ENCODE measurements around the gene TMLHE. TPM values are rescaled to one million over a fixed set of nuclear protein-coding genes. Genes with fewer than 3 reads are reported as not detected.
"Not testable (repeated sequence)": the region's sequence is repeated elsewhere in the genome, so short reads cannot be mapped to it uniquely, and the experiment has no call there.

The TMLHE gene, protein sequence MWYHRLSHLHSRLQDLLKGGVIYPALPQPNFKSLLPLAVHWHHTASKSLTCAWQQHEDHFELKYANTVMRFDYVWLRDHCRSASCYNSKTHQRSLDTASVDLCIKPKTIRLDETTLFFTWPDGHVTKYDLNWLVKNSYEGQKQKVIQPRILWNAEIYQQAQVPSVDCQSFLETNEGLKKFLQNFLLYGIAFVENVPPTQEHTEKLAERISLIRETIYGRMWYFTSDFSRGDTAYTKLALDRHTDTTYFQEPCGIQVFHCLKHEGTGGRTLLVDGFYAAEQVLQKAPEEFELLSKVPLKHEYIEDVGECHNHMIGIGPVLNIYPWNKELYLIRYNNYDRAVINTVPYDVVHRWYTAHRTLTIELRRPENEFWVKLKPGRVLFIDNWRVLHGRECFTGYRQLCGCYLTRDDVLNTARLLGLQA
- 10 to 100 TPM; 11.1 to 11.9 TPM for total RNA-seq

DNA sequence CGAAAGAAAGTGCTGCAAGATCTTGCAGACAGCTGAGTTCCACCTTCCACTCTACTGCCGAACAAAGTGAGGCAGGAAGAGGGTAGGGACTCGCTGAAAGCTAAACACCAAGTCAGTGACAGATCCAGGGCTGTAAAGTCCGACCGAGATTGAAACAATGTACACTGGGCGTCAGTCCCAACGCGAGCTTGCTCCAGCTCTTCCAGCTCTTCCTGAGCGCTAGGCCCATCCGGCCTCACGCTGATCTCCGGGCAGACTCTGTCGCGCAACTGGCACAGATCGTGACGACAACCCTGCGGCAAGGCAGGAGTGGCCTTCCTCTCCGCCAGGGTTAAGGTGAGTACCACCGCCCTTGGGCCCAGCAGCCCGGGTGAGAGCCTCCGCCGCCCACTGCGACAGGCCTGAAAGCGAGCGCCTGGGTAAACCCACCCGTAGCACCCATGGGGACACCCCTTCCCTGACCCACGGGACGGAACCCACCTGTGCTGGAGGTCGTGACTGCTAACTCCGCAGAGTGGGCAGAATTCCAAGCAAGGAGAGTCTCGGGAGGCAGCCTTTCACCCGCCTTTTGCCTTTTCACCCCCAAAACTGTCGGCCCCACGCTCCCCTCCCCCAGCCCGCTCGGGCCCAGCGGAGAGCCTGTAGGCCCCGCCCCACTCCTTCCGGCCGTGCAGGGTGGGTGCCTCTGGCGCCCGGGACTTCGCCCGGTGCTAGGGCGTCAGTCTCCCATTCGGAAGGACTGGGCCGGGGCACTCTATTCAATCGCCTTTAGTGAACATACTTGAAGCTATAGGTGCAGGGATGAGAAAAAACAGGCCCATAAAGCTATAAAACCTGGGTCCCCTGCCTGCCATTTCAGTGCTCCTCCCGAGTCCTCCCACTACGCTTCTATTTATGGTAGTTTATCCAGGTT is at the start of gene TMLHE, which contains the start of gene SPRY3:
Gene TMLHE, minus strand, starts transcription at position 641 of the 913 bp plus-strand sequence. CDS start 67,676 bp downstream, outside the sequence.
Gene SPRY3, plus strand, starts transcription at position 275 of the 913 bp plus-strand sequence.
- Mint-ChIP-seq H3K27ac (peak within 1 kb of the TSS; percentile 96), H3K36me3 (ENCODE audit: low read depth) (peaks cover 7% of the 10 kb centered on the region), H3K4me1 (ENCODE audit: low read depth) (peaks cover 26% of the 10 kb centered on the region), H3K4me3 (peak within 1 kb of the TSS; percentile 87), H3K9me3 (peaks cover 2% of the 10 kb centered on the region), H3K27me3 (no peaks in the 10 kb centered on the region)
- DNase-seq = peak; percentile 71
- ATAC-seq = peak; percentile 98
- intact Hi-C loops (cut with micrococcal nuclease) = no loop called here
- TF ChIP-seq, protein P1, sequence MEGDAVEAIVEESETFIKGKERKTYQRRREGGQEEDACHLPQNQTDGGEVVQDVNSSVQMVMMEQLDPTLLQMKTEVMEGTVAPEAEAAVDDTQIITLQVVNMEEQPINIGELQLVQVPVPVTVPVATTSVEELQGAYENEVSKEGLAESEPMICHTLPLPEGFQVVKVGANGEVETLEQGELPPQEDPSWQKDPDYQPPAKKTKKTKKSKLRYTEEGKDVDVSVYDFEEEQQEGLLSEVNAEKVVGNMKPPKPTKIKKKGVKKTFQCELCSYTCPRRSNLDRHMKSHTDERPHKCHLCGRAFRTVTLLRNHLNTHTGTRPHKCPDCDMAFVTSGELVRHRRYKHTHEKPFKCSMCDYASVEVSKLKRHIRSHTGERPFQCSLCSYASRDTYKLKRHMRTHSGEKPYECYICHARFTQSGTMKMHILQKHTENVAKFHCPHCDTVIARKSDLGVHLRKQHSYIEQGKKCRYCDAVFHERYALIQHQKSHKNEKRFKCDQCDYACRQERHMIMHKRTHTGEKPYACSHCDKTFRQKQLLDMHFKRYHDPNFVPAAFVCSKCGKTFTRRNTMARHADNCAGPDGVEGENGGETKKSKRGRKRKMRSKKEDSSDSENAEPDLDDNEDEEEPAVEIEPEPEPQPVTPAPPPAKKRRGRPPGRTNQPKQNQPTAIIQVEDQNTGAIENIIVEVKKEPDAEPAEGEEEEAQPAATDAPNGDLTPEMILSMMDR (IDR thresholded peaks at IDR 0.05) = no peak
- ChIA-PET POLR2A (interaction anchor here (0.6 to 0.7 kb wide), 2 partner anchors 396 to 625 kb away, joined by 3 read pairs; no protein-coding TSS in a partner anchor), CTCF (interaction anchor here (0.9 to 1.1 kb wide), 2 partner anchors 20 to 397 kb away, joined by 3 to 4 read pairs; no protein-coding TSS in a partner anchor)

DNA sequence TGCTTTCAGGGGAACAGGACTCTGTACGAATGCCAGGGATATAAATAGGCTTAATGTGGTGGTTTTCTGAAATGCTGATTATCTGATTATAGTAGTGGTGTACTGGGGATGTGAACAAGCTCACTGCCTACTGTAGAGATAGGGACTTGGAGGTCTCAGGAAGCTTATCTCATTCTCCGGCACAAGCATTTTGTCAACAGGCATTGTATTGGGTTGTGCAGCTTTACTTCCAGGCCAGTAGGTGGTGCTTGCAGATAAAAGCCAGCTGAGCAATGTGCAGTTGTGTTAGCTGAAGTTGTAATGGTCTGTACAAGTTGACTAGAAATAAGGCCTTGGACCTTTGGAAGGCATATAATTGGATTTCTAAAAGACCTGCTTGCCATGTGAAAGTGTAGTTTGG is 49.5 kb upstream of the TMLHE start:
- no peaks in the 10 kb centered on the region for H3K36me3 Mint-ChIP-seq (ENCODE audit: low read depth)
- H3K4me1 Mint-ChIP-seq (ENCODE audit: low read depth) = no peaks in the 10 kb centered on the region
- H3K9me3 Mint-ChIP-seq = peaks cover 10% of the 10 kb centered on the region
- ATAC-seq (no peak), DNase-seq (no peak)
- ChIA-PET POLR2A (no interaction called here), CTCF (no interaction called here)
- H3K27ac Mint-ChIP-seq = no peak overlapping the region
- TF ChIP-seq, protein P1 (IDR thresholded peaks at IDR 0.05) = no peak
- no peak overlapping the region for H3K4me3 Mint-ChIP-seq
- no peaks in the 10 kb centered on the region for H3K27me3 Mint-ChIP-seq
- intact Hi-C loops (cut with micrococcal nuclease) = no loop called here

DNA sequence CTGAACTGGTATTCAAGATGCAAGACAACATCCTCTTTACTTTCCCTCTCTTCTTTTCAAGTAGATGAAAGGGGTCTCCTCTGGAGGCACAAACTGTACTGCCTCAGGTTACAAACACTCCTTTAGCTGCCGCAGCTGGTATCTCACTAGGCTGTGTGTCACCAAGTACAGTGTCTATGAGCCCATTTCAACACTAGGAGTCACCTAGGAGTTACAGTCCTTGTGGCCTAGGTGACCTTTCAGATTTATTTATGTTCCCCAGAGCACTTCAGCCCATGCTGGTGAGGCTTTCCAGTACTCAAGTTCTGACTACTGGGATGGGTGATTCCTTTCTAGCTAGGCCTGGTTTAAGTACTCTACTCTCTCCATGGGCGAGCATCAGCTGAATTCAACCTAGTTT is 32.4 kb upstream of the TMLHE start:
- TF ChIP-seq, protein P1 (IDR thresholded peaks at IDR 0.05) = no peak
- ATAC-seq (no peak), DNase-seq (no peak)
- H3K4me1 Mint-ChIP-seq (ENCODE audit: low read depth) = no peaks in the 10 kb centered on the region
- H3K27ac Mint-ChIP-seq = no peak overlapping the region
- intact Hi-C loops (cut with micrococcal nuclease) = no loop called here
- no peak overlapping the region for H3K4me3 Mint-ChIP-seq
- H3K36me3 Mint-ChIP-seq (ENCODE audit: low read depth) = no peaks in the 10 kb centered on the region
- ChIA-PET CTCF (no interaction called here), POLR2A (no interaction called here)
- H3K9me3 Mint-ChIP-seq = no peaks in the 10 kb centered on the region
- H3K27me3 Mint-ChIP-seq = peaks cover 1% of the 10 kb centered on the region

DNA sequence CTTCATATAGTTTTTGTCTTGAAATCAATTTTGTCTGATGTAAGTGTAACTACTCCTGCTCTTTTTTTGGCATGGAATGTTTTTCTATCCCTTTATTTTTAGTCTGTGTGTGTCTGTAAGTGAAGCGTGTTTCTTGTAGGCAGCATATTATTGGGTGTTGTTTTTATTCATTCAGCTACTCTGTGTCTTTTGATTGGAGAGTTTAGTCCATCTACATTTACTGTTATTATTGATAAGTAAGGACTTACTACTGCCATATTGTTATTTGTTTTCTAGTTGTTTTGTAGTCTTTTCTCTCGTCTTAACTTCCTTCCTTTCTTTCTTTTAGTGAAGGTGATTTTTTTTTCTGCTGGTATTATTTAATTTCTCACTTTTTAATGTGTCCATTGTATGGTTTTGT is 30.5 kb upstream of the TMLHE start:
- TF ChIP-seq, protein P1 (IDR thresholded peaks at IDR 0.05) = no peak
- POLR2A ChIA-PET = no interaction called here
- Mint-ChIP-seq H3K27me3 (peaks cover 1% of the 10 kb centered on the region), H3K36me3 (ENCODE audit: low read depth) (no peaks in the 10 kb centered on the region), H3K4me3 (no peak overlapping the region), H3K9me3 (no peaks in the 10 kb centered on the region), H3K4me1 (ENCODE audit: low read depth) (no peaks in the 10 kb centered on the region), H3K27ac (no peak overlapping the region)
- no peak for DNase-seq
- CTCF ChIA-PET = no interaction called here
- no peak for ATAC-seq
- intact Hi-C loops (cut with micrococcal nuclease) = no loop called here

DNA sequence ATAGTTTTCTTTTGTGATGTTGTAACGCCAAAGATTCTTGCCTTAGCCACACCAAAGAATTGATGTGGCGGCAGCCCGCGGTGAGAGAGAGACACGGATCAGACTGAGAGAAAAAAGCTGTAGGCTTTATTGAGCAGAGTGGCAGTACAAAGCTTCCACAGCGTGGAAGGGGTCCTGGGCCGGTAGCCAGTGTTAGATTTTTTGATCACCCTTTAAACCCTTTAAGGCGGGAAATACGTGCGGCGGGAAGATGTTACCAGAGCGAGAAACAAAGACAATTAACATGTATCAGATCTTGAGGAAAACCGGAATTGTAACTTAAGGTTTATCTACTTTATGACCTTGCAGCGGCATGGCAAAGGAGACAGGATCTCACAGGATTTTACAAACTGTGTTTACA is 28.6 kb upstream of the TMLHE start:
- ATAC-seq; CTCF ChIA-PET; H3K9me3 Mint-ChIP-seq; H3K4me1 Mint-ChIP-seq (ENCODE audit: low read depth); H3K27ac Mint-ChIP-seq; intact Hi-C loops (cut with micrococcal nuclease); H3K27me3 Mint-ChIP-seq; POLR2A ChIA-PET; H3K36me3 Mint-ChIP-seq (ENCODE audit: low read depth): not testable (repeated sequence)
- peak; percentile 4 for DNase-seq
- peak overlapping the region; percentile 61 for H3K4me3 Mint-ChIP-seq
